ENCODE data around the gene RPL22. TPM values are rescaled to one million over a fixed set of nuclear protein-coding genes. Genes with fewer than 3 reads are reported as not detected.

The RPL22 gene
- total and polyA plus RNA-seq, 2 of the 4 experiments (the other 2 are of a cell fraction), result 26.2 to 131 TPM

DNA sequence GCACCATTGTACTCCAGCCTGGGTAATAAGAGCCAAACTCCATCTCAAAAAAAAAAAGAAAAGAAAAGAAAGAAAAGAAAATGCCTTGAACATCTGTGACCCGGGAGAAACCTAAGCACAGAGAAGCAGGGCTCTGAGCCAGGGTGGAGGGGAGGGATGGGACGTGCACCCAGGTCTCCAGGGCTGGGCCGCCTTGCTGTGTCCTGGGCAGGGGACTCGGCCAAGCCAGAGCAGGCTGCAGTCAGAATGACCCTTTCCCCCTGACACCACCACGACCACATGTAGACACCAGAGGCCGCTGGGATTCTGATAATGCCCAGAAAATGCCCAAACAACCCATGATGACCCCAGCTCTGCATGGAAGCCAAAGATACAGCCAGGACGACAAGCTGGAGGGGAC is 37.1 kb downstream of the RPL22 start:
- ChIA-PET CTCF (interaction anchor here (0.7 kb wide), 1 partner anchor 45 kb away, joined by 3 read pairs; no protein-coding TSS in a partner anchor), POLR2A (ENCODE audit: unreplicated experiment) (no interaction called here)
- Histone ChIP-seq H2BK20ac (ENCODE audit: low read depth, low read length) (no peak overlapping the region), H3K4ac (ENCODE audit: low read depth, low read length) (no peak overlapping the region), H3K18ac (ENCODE audit: low read depth, low read length) (no peak overlapping the region), H3K14ac (replicated peaks; ENCODE audit: low read depth, low read length) (no peak overlapping the region), H3K4me1 (ENCODE audit: control insufficient read depth, insufficient read depth, low read length) (no peaks in the 10 kb centered on the region), H2BK5ac (ENCODE audit: low read depth, low read length, poor library complexity, severe bottlenecking) (no peak overlapping the region), H3K27me3 (ENCODE audit: control insufficient read depth, insufficient read depth, low read length) (peaks cover 37% of the 10 kb centered on the region; the same call in 1 of the 2 replicates), H4K20me1 (ENCODE audit: insufficient read depth, low read length) (peaks cover 3% of the 10 kb centered on the region; the same call in 1 of the 2 replicates), H4K91ac (ENCODE audit: insufficient read depth, low read depth, low read length) (no peak overlapping the region), H2AFZ (replicated peaks; ENCODE audit: low read length, poor library complexity) (no peak overlapping the region), H2AK5ac (ENCODE audit: low read depth, low read length) (no peak overlapping the region), H3K9me3 (ENCODE audit: control insufficient read depth, insufficient read depth, low read length) (no peaks in the 10 kb centered on the region), H3K23ac (ENCODE audit: low read depth, low read length) (no peak overlapping the region), H3K36me3 (ENCODE audit: control insufficient read depth, insufficient read depth, low read length) (no peaks in the 10 kb centered on the region), H2BK15ac (ENCODE audit: low read depth, low read length) (no peak overlapping the region), H4K5ac (ENCODE audit: low read depth, low read length) (no peak overlapping the region), H3K4me2 (ENCODE audit: low read depth, low read length) (no peak overlapping the region), H2AK9ac (replicated peaks; ENCODE audit: low read depth, low read length, poor library complexity) (peak overlapping the region; percentile 65), H4K8ac (ENCODE audit: low read depth in 2 of 2, low read length in 2 of 2) (no peak overlapping the region), H2BK120ac (ENCODE audit: low read depth, low read length) (no peak overlapping the region), H3K9me1 (ENCODE audit: insufficient read depth, low read length) (no peaks in the 10 kb centered on the region), H3K79me1 (ENCODE audit: low read depth in 1 of 2, low read length in 2 of 2) (no peaks in the 10 kb centered on the region), H3K9ac (ENCODE audit: low read depth, low read length) (no peak overlapping the region), H3K56ac (ENCODE audit: extremely low read depth, insufficient read depth, low read length) (no peak overlapping the region), H3K4me3 (ENCODE audit: insufficient read depth, low read depth, low read length) (no peak overlapping the region), H3K27ac (ENCODE audit: insufficient read depth, low read length) (no peak overlapping the region)
- in situ Hi-C loops (cut with MboI; ENCODE audit: low sequenced_read_pairs) (no loop called here), intact Hi-C loops (cut with micrococcal nuclease) (no loop called here), dilution Hi-C loops (cut with HindIII; ENCODE audit: low sequenced_read_pairs, unreplicated experiment) (no loop called here)
- BruUV-seq (replicated peaks), result no TSS peak
- WGBS, 2 experiments (ENCODE audit: extremely low coverage in 2 of 2, insufficient read length in 1 of 2), result no CpG with 5 or more reads among the region's 7 CpGs
- no peak for TF ChIP-seq RCOR1 (IDR thresholded peaks at IDR 0.05; ENCODE audit: insufficient replicate concordance, low read length)
- TF ChIP-seq, protein P1, sequence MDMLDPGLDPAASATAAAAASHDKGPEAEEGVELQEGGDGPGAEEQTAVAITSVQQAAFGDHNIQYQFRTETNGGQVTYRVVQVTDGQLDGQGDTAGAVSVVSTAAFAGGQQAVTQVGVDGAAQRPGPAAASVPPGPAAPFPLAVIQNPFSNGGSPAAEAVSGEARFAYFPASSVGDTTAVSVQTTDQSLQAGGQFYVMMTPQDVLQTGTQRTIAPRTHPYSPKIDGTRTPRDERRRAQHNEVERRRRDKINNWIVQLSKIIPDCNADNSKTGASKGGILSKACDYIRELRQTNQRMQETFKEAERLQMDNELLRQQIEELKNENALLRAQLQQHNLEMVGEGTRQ (IDR thresholded peaks at IDR 0.05; ENCODE audit: low read depth, low read length), result no peak
- no peak for TF ChIP-seq CHD1 (IDR thresholded peaks at IDR 0.05; ENCODE audit: low read depth, low read length)
- no peak for TF ChIP-seq BHLHE40 (IDR thresholded peaks at IDR 0.05; ENCODE audit: low read depth, low read length)
- TF ChIP-seq CEBPB (IDR thresholded peaks at IDR 0.05; ENCODE audit: low read depth, low read length), result no peak
- TF ChIP-seq, protein P2, sequence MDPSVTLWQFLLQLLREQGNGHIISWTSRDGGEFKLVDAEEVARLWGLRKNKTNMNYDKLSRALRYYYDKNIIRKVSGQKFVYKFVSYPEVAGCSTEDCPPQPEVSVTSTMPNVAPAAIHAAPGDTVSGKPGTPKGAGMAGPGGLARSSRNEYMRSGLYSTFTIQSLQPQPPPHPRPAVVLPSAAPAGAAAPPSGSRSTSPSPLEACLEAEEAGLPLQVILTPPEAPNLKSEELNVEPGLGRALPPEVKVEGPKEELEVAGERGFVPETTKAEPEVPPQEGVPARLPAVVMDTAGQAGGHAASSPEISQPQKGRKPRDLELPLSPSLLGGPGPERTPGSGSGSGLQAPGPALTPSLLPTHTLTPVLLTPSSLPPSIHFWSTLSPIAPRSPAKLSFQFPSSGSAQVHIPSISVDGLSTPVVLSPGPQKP (IDR thresholded peaks at IDR 0.05; ENCODE audit: borderline replicate concordance, low read depth, low read length), result no peak
- no peak for TF ChIP-seq RAD21 (IDR thresholded peaks at IDR 0.05; ENCODE audit: low read length)
- no peak for TF ChIP-seq MAFK (IDR thresholded peaks at IDR 0.05; ENCODE audit: low read depth, low read length)
- TF ChIP-seq NFE2L2 (IDR thresholded peaks at IDR 0.05; ENCODE audit: low read depth, low read length), result no peak
- no peak for TF ChIP-seq MAZ (IDR thresholded peaks at IDR 0.05; ENCODE audit: borderline replicate concordance, low read depth, low read length)
- TF ChIP-seq SMC3 (IDR thresholded peaks at IDR 0.05; ENCODE audit: low read depth, low read length), result no peak
- no peak for TF ChIP-seq MXI1 (IDR thresholded peaks at IDR 0.05; ENCODE audit: borderline replicate concordance, low read depth, low read length)
- TF ChIP-seq POLR2A (IDR thresholded peaks at IDR 0.05; ENCODE audit: low read depth, low read length), result no peak
- TF ChIP-seq RFX5 (IDR thresholded peaks at IDR 0.05; ENCODE audit: low read depth, low read length), result no peak
- TF ChIP-seq, protein P3, sequence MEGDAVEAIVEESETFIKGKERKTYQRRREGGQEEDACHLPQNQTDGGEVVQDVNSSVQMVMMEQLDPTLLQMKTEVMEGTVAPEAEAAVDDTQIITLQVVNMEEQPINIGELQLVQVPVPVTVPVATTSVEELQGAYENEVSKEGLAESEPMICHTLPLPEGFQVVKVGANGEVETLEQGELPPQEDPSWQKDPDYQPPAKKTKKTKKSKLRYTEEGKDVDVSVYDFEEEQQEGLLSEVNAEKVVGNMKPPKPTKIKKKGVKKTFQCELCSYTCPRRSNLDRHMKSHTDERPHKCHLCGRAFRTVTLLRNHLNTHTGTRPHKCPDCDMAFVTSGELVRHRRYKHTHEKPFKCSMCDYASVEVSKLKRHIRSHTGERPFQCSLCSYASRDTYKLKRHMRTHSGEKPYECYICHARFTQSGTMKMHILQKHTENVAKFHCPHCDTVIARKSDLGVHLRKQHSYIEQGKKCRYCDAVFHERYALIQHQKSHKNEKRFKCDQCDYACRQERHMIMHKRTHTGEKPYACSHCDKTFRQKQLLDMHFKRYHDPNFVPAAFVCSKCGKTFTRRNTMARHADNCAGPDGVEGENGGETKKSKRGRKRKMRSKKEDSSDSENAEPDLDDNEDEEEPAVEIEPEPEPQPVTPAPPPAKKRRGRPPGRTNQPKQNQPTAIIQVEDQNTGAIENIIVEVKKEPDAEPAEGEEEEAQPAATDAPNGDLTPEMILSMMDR (conservative IDR thresholded peaks at IDR 0.05; ENCODE audit: low read depth, low read length), result no peak
- TF ChIP-seq FOS (IDR thresholded peaks at IDR 0.05; ENCODE audit: low read depth, low read length), result no peak
- DNase-seq (no peak), ATAC-seq (ENCODE audit: low read depth) (no peak)

Measured in IMR-90 (cell line).